ENCODE data around the gene CLN3.

GRCh38 chr16:28537076-28537475 lies 45.2 kb upstream of the CLN3 start:
- TF ChIP-seq POLR2A (IDR thresholded peaks at IDR 0.05) = no peak
- TF ChIP-seq, protein P1, sequence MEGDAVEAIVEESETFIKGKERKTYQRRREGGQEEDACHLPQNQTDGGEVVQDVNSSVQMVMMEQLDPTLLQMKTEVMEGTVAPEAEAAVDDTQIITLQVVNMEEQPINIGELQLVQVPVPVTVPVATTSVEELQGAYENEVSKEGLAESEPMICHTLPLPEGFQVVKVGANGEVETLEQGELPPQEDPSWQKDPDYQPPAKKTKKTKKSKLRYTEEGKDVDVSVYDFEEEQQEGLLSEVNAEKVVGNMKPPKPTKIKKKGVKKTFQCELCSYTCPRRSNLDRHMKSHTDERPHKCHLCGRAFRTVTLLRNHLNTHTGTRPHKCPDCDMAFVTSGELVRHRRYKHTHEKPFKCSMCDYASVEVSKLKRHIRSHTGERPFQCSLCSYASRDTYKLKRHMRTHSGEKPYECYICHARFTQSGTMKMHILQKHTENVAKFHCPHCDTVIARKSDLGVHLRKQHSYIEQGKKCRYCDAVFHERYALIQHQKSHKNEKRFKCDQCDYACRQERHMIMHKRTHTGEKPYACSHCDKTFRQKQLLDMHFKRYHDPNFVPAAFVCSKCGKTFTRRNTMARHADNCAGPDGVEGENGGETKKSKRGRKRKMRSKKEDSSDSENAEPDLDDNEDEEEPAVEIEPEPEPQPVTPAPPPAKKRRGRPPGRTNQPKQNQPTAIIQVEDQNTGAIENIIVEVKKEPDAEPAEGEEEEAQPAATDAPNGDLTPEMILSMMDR (IDR thresholded peaks at IDR 0.05 in 8 of 11, conservative IDR thresholded peaks at IDR 0.05 in 3 of 11) = no peak
